Colonic mucosa (tissue), 4 donors: Measurements from ENCODE around the gene SUMO3. TPM values are rescaled to one million over a fixed set of nuclear protein-coding genes. Genes with fewer than 3 reads are reported as not detected.

Source experiments
- DNase-seq: peaks from one replicate; pipeline ENCODE4 v3.0.0-alpha.2; 2020
- H3K27ac ChIP-seq: fragments of 200-600 bp; one replicate; pipeline ENCODE4 v1.8.0; 2021
- H3K27me3 ChIP-seq: fragments of 200-600 bp; one replicate; pipeline ENCODE4 v1.8.0; 2021
- H3K36me3 ChIP-seq: fragments of 200-600 bp; one replicate; pipeline ENCODE4 v1.8.0; 2021
- H3K4me1 ChIP-seq: fragments of 200-600 bp; one replicate; pipeline ENCODE4 v1.8.0; 2021; ENCODE audit warnings: mild to moderate bottlenecking
- H3K4me3 ChIP-seq: fragments of 200-600 bp; one replicate; pipeline ENCODE4 v1.8.0; 2021
- H3K9ac ChIP-seq, 2 donors: one replicate each; pipeline ENCODE4 v1.7.0; 2013; ENCODE audit warnings: control low read depth in 2 of 2, low read depth in 2 of 2, low read length in 2 of 2
- H3K9me3 ChIP-seq: fragments of 200-600 bp; one replicate; pipeline ENCODE4 v1.8.0; 2021
- intact Hi-C: fragments of 100-400 bp; cut with DNase I; formaldehyde crosslinking; loops from one replicate; pipeline ENCODE4 v1.14.1; 2022
- total RNA-seq, 2 donors: library from RNA; stranded (reverse); fragmentation: NEBNext Ultra II Directional in 1 of 2; extraction: Animal tissue kit (Norgen Biotek cat#: 25700) in 1 of 2; gene quantifications; one replicate each; pipeline ENCODE4 v1.2.1, GENCODE V29; 2021
- TF ChIP-seq, protein P1 (sequence below): fragments of 200-600 bp; IDR thresholded peaks from one replicate; pipeline ENCODE4 v1.8.0; 2022; ENCODE audit warnings: antibody characterized with exemption, mild to moderate bottlenecking
- donor health status: healthy.
- donor health status: DM: no; HTN: no; CAD: no.
- donor health status: DM: no; HTN: no; CAD: no.

SUMO3 gene
- total RNA-seq, 2 donors from 2014 or later, result 81.3 to 82.8 TPM

DNA sequence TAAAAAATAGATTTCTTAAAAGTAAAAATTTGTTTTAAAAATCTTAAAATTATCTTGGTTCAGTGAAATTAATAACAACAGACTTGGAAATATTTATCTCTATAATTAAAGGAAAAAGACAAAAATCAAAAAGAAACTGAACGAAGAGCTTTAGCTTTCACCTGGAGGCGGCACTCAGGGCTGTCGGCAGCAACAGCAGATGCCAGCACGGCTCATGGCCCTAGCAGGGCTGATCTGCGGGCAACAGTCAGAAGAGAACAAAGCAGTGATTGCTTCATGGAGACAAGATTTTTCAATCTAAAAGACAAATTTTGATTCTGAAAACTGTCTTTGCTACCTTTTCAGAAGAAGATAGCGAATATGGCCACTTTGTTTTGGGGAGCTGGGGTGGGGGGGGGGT, 38.9 kb downstream of the SUMO3 start:
- peaks cover 4% of the 10 kb centered on the region for H3K4me1 ChIP-seq
- no peak overlapping the region for H3K9ac ChIP-seq
- no peaks in the 10 kb centered on the region for H3K27me3 ChIP-seq
- H3K9me3 ChIP-seq, result no peaks in the 10 kb centered on the region
- H3K4me3 ChIP-seq, result no peak overlapping the region
- TF ChIP-seq, protein P1, sequence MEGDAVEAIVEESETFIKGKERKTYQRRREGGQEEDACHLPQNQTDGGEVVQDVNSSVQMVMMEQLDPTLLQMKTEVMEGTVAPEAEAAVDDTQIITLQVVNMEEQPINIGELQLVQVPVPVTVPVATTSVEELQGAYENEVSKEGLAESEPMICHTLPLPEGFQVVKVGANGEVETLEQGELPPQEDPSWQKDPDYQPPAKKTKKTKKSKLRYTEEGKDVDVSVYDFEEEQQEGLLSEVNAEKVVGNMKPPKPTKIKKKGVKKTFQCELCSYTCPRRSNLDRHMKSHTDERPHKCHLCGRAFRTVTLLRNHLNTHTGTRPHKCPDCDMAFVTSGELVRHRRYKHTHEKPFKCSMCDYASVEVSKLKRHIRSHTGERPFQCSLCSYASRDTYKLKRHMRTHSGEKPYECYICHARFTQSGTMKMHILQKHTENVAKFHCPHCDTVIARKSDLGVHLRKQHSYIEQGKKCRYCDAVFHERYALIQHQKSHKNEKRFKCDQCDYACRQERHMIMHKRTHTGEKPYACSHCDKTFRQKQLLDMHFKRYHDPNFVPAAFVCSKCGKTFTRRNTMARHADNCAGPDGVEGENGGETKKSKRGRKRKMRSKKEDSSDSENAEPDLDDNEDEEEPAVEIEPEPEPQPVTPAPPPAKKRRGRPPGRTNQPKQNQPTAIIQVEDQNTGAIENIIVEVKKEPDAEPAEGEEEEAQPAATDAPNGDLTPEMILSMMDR, result no peak
- peaks cover 8% of the 10 kb centered on the region for H3K36me3 ChIP-seq
- no peak for DNase-seq
- intact Hi-C loops, result no loop called here
- H3K27ac ChIP-seq, result no peak overlapping the region

DNA sequence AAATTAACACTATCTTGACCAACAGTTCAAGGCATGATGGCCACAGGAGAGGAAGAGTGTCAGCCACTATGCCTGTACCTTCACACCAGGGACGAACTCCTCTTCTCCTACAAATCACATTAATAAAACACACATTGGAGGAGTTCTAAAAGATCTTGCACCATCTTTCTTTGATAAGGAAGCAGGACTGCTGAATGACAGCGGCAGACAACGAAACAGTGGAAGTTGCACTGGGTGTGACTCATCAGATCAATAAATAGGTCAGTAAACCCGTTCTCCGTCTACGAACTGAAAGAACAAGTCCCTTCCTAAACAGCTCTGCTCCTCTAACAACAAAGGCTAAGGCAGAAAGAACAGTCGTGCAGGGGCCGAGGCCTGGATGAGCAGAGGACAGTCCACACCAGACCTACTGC, 39.4 kb downstream of the SUMO3 start:
- no peak for DNase-seq
- Histone ChIP-seq H3K4me3 (no peak overlapping the region), H3K9ac (no peak overlapping the region), H3K9me3 (no peaks in the 10 kb centered on the region), H3K36me3 (peaks cover 8% of the 10 kb centered on the region), H3K4me1 (peaks cover 4% of the 10 kb centered on the region), H3K27ac (no peak overlapping the region), H3K27me3 (no peaks in the 10 kb centered on the region)
- intact Hi-C loops, result no loop called here
- TF ChIP-seq, protein P1, result no peak

DNA sequence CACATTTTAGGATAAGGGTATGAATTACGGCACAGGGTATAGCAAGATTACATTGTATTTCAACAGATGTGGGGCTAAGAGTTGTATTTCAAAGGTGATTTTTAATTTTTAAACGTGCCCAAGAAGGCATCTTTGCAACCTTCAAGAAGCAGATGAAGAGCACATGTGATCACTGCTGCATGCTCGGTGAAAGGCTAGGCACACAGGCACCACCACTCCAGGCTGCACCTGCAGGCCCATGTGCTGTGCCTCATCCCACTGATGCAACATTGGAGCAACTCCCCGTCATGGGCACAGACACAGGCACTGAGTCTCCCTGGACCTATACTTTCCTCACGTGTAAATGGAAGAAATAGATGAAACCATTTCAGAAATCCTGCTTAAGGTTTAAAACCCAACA, 39.8 kb downstream of the SUMO3 start:
- TF ChIP-seq, protein P1, result no peak
- H3K4me3 ChIP-seq, result no peak overlapping the region
- H3K9ac ChIP-seq, result no peak overlapping the region
- peaks cover 8% of the 10 kb centered on the region for H3K36me3 ChIP-seq
- no peaks in the 10 kb centered on the region for H3K9me3 ChIP-seq
- H3K4me1 ChIP-seq, result peaks cover 4% of the 10 kb centered on the region
- H3K27ac ChIP-seq, result no peak overlapping the region
- no peak for DNase-seq
- intact Hi-C loops, result no loop called here
- no peaks in the 10 kb centered on the region for H3K27me3 ChIP-seq

DNA sequence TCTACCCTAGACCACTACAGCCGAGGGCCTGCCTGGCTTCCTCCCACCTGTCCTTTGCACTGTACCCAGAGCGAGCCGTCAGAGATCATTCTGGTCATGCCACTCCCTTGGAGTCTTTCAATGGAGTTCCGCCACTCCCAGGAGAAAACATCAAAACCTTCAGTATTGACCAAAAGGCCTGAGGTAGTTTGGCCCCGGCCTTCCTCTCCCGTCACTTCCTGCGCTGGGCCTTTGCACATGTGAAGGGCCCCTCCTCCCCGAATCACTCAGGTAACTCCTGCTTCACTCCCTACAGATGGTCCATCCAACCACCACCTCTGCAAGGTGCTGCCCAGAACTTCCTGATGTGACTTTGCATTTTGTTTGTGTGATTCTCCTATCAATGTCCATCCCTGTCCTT, 42.9 kb downstream of the SUMO3 start:
- Histone ChIP-seq H3K9me3 (no peaks in the 10 kb centered on the region), H3K27ac (no peak overlapping the region), H3K4me1 (peaks cover 4% of the 10 kb centered on the region), H3K4me3 (no peak overlapping the region), H3K36me3 (peaks cover 8% of the 10 kb centered on the region), H3K9ac (no peak overlapping the region), H3K27me3 (no peaks in the 10 kb centered on the region)
- intact Hi-C loops, result no loop called here
- DNase-seq, result no peak
- TF ChIP-seq, protein P1, result no peak

DNA sequence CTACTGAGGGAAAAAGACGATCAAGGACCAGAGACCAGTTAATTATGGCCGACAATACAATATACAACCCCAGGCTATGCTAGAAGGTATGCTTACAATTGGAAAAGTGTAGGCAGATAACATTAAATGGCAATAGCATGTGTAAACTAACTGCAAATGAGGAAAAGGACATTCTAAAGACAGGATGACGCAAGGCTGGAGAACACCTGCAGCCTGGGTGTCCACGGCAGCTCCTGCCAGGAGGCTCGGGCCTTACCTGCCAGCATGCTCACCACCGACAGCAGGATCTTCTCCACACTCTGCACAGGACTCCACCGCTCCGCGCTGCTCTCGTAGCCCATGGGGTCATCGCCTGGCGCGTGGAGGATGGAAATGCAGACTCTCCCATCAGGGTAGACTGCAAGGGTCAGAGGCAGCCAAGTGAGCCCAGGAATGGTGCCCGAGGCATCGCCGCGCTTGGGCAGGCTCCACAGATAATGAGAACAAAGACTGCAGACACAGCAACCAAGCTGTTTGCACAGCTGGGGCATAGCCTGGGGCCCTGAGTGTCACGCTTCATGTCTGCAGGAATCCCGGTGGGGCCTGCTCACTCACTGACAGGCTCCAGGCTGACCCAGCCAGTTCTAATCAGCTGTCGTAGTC, 44.5 kb downstream of the SUMO3 start:
- Histone ChIP-seq H3K9ac (no peak overlapping the region), H3K4me3 (no peak overlapping the region), H3K36me3 (peaks cover 8% of the 10 kb centered on the region), H3K27ac (no peak overlapping the region), H3K27me3 (no peaks in the 10 kb centered on the region), H3K4me1 (no peaks in the 10 kb centered on the region), H3K9me3 (no peaks in the 10 kb centered on the region)
- intact Hi-C loops, result no loop called here
- TF ChIP-seq, protein P1, result no peak
- DNase-seq, result no peak
